Stimulated activated CD4-positive, alpha-beta T cell treated with anti-CD3 and anti-CD28 coated beads, Interleukin-4, amount 100 ng/mL, for 48 hours (primary cell): Measurements from ENCODE around the gene DNAH8.

ENCODE experiments used
- DNase-seq, 2 donors: peaks; one replicate each; pipeline ENCODE4 v3.0.0-alpha.2; 2020; ENCODE audit warnings: low read depth in 2 of 2

The DNAH8 gene

DNA sequence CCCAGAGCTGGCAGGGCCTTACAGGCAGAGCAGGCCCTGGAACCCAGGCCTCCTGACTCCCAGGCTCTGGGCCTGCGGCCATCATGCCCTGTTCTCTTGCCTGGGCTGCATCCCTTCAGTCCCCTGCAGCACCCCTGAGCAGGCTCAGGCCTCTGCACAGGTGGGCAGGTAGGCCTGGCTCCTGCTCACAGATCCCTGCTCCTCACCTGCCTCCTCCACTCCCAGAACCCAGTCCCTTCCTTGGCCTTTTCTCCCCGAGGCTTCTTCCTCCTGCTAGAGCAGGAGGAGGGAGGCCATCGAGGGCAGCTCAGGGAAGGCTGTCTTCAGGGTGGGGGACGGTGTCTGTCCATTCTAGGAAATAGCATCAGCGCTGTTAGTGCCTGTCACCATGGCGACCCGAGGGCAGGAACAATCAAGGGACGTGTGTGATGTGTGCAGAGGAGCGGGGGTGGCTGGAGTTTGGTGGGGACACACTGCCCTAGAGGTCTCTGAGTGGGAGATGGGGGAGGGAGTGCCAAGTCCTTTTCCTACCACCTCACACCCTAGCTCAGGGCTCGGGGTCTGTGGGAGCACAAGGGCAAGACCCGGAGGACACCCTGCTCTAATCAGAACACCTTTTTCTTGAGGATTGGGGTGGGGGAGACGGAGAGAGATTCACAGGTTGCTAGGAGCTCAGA is 360.0 kb downstream of the DNAH8 start:
- DNase-seq, result no peak

DNA sequence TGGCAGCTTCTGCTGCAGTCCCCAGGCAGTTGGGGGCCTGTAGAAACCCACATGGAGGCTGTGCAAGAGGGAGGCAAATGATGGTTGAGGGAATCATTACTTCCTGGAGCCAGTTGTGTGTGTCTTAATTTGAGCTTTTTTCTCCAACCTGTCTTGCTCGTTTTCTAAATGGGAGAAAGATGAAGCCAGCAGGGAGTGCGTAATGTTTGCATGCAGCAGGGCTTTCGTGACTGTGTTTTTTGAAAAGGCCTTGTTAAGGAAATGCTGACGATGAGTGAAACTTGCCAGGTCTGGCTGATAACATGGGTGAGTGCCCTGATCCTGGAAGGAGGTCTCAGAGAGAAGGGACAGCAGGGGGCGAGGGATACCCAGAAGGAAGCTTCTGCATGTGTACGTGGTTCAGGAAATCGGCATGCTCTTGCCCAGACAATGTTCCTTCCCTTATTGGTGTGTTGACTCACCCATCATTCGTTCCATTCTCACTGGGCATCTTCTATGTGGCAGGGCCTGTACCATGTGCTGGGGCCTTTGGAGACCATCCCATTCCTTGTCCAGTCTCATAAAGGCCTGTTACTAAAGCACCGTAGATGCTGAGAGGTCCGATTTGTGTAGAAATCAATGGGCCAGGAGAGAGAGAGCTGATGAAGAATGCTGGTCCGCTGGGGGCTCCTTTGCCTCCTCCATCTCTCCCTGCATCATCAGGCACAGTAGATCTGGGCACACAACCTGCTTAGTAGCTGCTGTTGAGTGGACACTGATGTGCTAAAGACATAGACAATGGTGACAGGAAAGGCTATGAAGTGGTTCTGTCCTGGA is 360.9 kb downstream of the DNAH8 start:
- no peak for DNase-seq

- DNase-seq, result no peak
Measured at GRCh38 chr6:39076623-39077535, 361.8 kb downstream of the DNAH8 start.

DNA sequence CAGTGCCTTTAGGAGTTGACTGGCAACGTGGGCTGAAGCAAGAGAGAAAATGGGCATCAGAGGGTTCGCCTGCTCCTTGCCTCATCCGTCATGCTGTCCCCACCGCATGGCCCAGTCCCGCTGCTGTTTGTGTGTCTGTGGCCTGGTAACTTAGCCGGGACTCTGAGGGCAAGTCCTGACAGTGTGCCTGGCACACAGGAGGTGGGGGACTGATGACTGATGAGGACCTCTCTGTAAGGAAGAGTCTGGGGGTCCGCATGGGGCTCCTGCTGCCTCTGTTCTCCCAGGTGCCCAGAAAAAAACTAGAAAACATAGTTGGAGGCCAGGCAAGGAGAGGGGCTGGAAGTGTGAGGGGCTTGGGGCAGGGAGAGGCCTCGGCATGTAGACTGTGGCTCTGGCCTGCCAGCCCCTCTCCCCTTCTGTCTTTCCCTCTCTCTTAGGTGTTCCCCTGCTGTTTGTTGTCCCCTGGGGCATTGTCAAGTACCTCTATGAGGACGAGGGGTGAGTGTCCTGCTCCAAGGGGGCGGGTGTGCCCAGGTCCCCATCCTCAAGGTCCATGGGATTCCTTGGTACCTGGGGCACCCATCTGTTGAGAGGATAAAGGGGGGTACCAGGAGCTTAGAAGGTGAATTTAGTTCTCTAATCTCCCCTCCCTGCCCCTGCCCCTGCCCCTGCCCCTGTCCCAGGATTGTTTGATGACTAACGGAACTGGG is 362.9 kb downstream of the DNAH8 start:
- DNase-seq, result no peak

- DNase-seq, result no peak
Measured at GRCh38 chr6:39078695-39079094, 363.6 kb downstream of the DNAH8 start.

- no peak for DNase-seq
Measured at GRCh38 chr6:39079197-39080125, 364.4 kb downstream of the DNAH8 start.
